ENCODE data around the gene ITGB1.

DNA sequence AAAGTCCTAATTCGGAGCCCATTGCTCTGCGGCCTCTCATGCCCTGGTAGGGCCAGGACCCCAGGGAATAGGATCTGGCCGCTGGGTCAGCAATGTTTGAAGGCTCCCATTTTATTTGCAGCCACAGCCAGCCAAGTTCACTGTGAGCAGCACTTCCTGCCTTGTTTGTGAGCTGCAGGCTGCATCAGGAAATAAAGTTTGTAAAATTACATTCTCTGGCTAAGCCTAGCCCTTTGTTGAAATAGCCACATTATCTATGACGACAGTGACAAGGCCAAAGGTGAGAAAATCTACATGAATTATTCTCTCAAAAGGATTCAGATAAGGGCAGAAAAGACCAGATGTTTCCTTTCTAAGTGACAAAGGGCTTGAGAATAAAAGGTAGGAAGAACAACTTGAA lies 23.7 kb upstream of the ITGB1 start:
- TF ChIP-seq, protein P1, sequence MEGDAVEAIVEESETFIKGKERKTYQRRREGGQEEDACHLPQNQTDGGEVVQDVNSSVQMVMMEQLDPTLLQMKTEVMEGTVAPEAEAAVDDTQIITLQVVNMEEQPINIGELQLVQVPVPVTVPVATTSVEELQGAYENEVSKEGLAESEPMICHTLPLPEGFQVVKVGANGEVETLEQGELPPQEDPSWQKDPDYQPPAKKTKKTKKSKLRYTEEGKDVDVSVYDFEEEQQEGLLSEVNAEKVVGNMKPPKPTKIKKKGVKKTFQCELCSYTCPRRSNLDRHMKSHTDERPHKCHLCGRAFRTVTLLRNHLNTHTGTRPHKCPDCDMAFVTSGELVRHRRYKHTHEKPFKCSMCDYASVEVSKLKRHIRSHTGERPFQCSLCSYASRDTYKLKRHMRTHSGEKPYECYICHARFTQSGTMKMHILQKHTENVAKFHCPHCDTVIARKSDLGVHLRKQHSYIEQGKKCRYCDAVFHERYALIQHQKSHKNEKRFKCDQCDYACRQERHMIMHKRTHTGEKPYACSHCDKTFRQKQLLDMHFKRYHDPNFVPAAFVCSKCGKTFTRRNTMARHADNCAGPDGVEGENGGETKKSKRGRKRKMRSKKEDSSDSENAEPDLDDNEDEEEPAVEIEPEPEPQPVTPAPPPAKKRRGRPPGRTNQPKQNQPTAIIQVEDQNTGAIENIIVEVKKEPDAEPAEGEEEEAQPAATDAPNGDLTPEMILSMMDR (conservative IDR thresholded peaks at IDR 0.05; ENCODE audit: low read depth in 2 of 2), result no peak
- no peak for TF ChIP-seq POLR2AphosphoS5 (IDR thresholded peaks at IDR 0.05; ENCODE audit: low read depth)
